ENCODE results near the gene MYO7B. TPM values are rescaled to one million over a fixed set of nuclear protein-coding genes. Genes with fewer than 3 reads are reported as not detected.

MYO7B gene
- total RNA-seq, 1 donor from 2014 or later, result 0.44 TPM

- Histone ChIP-seq H3K4me3 (no peak overlapping the region), H3K4me1 (peaks cover 98% of the 10 kb centered on the region), H3K27ac (replicated peaks) (peak overlapping the region; percentile 99), H3K9me3 (replicated peaks) (no peaks in the 10 kb centered on the region), H3K36me3 (peaks cover 47% of the 10 kb centered on the region), H3K27me3 (ENCODE audit: low read depth) (no peaks in the 10 kb centered on the region)
- peak; percentile 24 for DNase-seq
- no peak for TF ChIP-seq CTCF (IDR thresholded peaks at IDR 0.05; ENCODE audit: borderline replicate concordance)
- intact Hi-C loops (cut with micrococcal nuclease), result no loop called here
Observed at GRCh38 chr2:127650785-127651380, 115.4 kb downstream of the MYO7B start.

GRCh38 chr2:127651381-127651809 lies 115.9 kb downstream of the MYO7B start:
- peaks cover 98% of the 10 kb centered on the region for H3K4me1 ChIP-seq

GRCh38 chr2:127651971-127652550 lies 116.6 kb downstream of the MYO7B start:
- peak; percentile 94 for DNase-seq
- peak overlapping the region; percentile 99 for H3K27ac ChIP-seq (replicated peaks)
- H3K36me3 ChIP-seq, result peaks cover 48% of the 10 kb centered on the region
- peaks cover 98% of the 10 kb centered on the region for H3K4me1 ChIP-seq
- no peak for TF ChIP-seq CTCF (IDR thresholded peaks at IDR 0.05; ENCODE audit: borderline replicate concordance)
- intact Hi-C loops (cut with micrococcal nuclease), result no loop called here
- peak overlapping the region; percentile 10 for H3K4me3 ChIP-seq
- no peaks in the 10 kb centered on the region for H3K9me3 ChIP-seq (replicated peaks)
- no peaks in the 10 kb centered on the region for H3K27me3 ChIP-seq (ENCODE audit: low read depth)

More at GRCh38 chr2:127651381-127651809, 115.9 kb downstream of the MYO7B start:
- Histone ChIP-seq H3K27me3 (ENCODE audit: low read depth) (no peaks in the 10 kb centered on the region), H3K9me3 (replicated peaks) (no peaks in the 10 kb centered on the region), H3K36me3 (peaks cover 43% of the 10 kb centered on the region), H3K27ac (replicated peaks) (peak overlapping the region; percentile 99), H3K4me3 (peak overlapping the region; percentile 10)
- intact Hi-C loops (cut with micrococcal nuclease), result no loop called here
- no peak for TF ChIP-seq CTCF (IDR thresholded peaks at IDR 0.05; ENCODE audit: borderline replicate concordance)
- peak; percentile 17 for DNase-seq

GRCh38 chr2:127652786-127653357 lies 117.4 kb downstream of the MYO7B start:
- intact Hi-C loops (cut with micrococcal nuclease), result no loop called here
- no peaks in the 10 kb centered on the region for H3K9me3 ChIP-seq (replicated peaks)
- H3K4me1 ChIP-seq, result peaks cover 98% of the 10 kb centered on the region

More at GRCh38 chr2:127652786-127653357, 117.4 kb downstream of the MYO7B start:
- Histone ChIP-seq H3K36me3 (peaks cover 56% of the 10 kb centered on the region), H3K27me3 (ENCODE audit: low read depth) (no peaks in the 10 kb centered on the region), H3K27ac (replicated peaks) (peak overlapping the region; percentile 99), H3K4me3 (no peak overlapping the region)
- no peak for DNase-seq
- TF ChIP-seq CTCF (IDR thresholded peaks at IDR 0.05; ENCODE audit: borderline replicate concordance), result no peak
